ENCODE results near the gene CCDC110.

The CCDC110 gene

GRCh38 chr4:185473247-185473646, 1.7 kb upstream of the CCDC110 start:
- H3K4me3 ChIP-seq (ENCODE audit: low read depth, low read length): no peak overlapping the region
- TF ChIP-seq CTCF (IDR thresholded peaks at IDR 0.05; ENCODE audit: borderline replicate concordance, insufficient read depth, low read depth, low read length): no peak

GRCh38 chr4:185472103-185472542, 590 bp upstream of the CCDC110 start:
- H3K4me3 ChIP-seq (ENCODE audit: low read depth, low read length): peak overlapping the region; percentile 95
- no peak for TF ChIP-seq CTCF (IDR thresholded peaks at IDR 0.05; ENCODE audit: borderline replicate concordance, insufficient read depth, low read depth, low read length)

DNA sequence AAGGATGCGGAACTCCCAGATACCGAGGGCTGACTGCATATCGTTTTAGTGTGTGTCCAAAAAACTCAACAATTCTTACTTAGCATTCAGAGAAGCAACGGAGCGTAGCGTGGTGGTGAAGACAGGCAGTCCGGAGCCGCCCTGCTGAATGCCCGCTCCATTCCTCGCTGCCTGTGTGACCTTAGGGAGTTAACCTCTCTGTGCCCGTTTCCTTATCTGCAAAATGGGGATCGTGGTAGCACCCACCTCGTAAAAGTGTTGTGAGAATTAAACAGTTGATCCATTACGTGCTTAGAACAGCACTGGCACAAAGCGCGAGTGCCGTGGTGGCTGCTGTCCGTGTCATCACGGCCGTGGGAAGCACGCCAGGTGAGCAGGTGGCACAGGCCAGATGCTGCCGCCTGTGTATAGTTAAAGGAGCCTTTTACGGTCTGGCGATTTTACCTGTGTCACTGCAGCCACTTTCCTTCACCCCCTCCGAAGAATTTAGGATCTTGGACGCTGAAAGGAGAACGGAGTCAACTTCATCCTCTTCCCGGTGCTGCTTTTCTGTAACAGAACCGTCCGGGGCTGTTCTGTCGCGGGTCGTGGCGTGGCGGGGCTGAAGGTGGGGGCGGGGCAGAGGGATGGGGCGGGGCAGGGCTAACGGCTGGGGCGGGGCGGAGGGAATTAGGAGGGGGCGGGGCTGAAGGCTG, 885 bp downstream of the CCDC110 start:
- no peak for TF ChIP-seq CTCF (IDR thresholded peaks at IDR 0.05; ENCODE audit: borderline replicate concordance, insufficient read depth, low read depth, low read length)
- H3K4me3 ChIP-seq (ENCODE audit: low read depth, low read length): peak overlapping the region; percentile 77

- no peak overlapping the region for H3K4me3 ChIP-seq (ENCODE audit: low read depth, low read length)
- TF ChIP-seq CTCF (IDR thresholded peaks at IDR 0.05; ENCODE audit: borderline replicate concordance, insufficient read depth, low read depth, low read length): no peak
Measured at GRCh38 chr4:185469580-185470154, 1.9 kb downstream of the CCDC110 start.

DNA sequence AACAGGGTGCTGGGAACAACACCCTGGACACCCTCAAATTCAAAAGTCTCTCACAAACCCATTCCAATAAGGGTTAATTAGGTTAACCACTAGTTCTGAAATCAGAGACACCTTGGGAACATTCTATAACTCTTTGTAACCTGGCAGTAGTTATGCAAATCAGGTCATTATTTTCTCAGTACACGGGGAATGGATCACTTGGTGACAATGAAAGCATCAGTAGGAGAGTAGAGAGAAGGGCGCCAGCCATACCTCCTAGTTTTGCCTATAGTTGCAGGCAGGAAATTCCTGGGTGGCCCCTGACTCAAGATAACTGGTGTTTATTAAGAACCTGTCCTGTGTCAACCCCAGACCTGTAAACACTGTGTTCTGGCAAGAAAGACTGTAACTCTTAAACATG, 2.5 kb downstream of the CCDC110 start:
- no peak for TF ChIP-seq CTCF (IDR thresholded peaks at IDR 0.05; ENCODE audit: borderline replicate concordance, insufficient read depth, low read depth, low read length)
- H3K4me3 ChIP-seq (ENCODE audit: low read depth, low read length): no peak overlapping the region

- TF ChIP-seq CTCF (IDR thresholded peaks at IDR 0.05; ENCODE audit: borderline replicate concordance, insufficient read depth, low read depth, low read length): no peak
- no peak overlapping the region for H3K4me3 ChIP-seq (ENCODE audit: low read depth, low read length)
Measured at GRCh38 chr4:185467991-185468390, 3.5 kb downstream of the CCDC110 start.

GRCh38 chr4:185467101-185467500, 4.4 kb downstream of the CCDC110 start:
- no peak for TF ChIP-seq CTCF (IDR thresholded peaks at IDR 0.05; ENCODE audit: borderline replicate concordance, insufficient read depth, low read depth, low read length)
- H3K4me3 ChIP-seq (ENCODE audit: low read depth, low read length): no peak overlapping the region

Measured in GM12875 (cell line).